ENCODE data around the gene SSH2.

The SSH2 gene

DNA sequence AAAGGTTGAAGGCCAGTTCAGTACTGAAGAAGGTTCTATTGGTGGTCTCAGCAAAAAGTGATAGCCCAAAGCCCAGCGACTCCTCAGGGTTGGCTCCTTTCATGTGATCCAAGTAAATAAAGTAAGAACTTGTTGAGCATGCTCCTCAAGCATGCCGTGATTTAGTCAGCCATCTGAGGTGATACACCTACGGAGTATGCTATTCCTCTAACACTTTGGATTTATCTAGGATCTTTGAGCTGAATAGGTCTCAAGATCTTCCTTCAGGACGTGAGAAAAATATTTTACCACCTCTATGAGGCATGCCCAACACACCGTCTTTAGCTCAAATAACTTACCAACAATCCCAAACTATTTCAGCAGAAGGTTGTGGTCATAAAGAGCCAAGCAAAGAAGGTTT lies 154.0 kb downstream of the SSH2 start:
- DNase-seq, result no peak

DNA sequence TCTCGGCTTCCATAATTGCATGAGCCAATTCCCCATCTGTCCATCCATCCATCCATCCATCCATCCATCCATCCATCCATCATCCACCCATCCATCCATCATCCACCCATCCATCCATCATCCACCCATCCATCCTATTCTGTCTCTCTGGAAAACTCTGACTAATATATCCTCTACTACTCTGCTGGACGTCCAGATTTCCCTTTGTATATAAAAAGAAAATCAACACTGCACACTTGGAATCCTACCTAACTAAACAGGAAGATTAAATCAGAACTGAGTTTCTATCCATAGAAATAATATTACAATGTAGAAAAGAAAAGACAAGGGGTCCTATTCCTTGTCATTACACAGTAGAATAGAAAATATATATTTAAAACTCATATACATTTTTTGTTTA lies 157.0 kb downstream of the SSH2 start:
- no peak for DNase-seq

DNA sequence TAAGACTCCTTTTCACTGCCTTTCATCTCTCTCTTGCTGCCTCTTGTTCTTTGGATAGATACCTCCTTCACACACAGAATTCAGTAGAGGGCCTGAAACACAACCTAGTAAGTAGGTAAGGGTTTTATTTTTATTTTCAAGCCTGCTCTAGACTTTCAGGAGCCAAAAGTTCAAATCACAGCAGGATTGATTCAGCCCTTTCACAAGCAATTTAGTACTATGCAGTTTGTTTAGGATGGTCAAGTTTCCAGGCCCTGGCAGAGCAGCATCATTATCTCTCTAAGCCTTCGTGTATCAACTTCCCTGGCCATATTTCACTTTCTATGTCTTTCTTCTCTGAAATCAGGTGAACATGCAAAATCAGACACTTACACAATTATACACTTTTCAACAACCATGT lies 158.5 kb downstream of the SSH2 start:
- no peak for DNase-seq

DNA sequence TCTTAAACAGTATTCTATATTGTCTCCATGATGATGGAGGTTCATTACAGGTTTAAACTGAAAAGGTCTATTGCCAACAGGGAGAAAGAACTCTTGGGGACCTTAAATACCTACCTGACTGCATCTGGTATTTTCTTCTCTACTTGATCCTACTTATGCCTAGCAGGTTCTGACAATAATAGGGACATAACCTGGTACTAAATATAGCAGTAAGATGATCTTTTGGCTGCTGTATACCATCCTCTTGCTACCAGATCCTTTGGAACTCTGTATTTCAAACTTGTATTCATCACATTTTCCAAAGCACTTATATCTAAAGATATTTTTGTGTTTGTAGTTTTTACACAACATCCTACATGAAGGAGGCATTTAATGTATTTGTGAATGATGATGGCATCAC lies 160.8 kb downstream of the SSH2 start:
- no peak for DNase-seq

DNA sequence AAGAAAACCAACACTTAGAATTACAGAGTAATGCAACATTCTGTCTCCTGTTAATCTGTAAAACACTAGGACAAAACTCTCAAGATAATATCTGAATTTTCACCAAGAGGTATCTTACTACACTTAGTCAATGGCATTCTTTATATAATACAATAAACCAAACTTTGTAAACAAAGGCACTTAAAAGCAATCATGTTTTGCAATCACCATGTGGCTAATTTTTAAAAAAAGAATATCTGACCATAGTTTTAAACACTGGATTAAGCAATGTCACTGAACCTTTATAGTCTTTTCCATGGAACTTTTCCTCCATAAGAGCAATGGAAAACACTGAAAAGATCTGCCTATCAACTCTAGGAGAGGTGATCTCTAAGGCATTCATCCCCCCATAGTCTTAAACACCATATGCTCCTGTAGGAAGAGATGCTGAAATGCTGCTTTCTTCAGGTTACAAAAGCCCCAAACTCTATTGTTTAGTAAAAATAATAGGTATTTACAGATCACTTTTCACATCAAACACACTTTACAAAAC lies 163.2 kb downstream of the SSH2 start:
- peak; percentile 39 for DNase-seq

DNA sequence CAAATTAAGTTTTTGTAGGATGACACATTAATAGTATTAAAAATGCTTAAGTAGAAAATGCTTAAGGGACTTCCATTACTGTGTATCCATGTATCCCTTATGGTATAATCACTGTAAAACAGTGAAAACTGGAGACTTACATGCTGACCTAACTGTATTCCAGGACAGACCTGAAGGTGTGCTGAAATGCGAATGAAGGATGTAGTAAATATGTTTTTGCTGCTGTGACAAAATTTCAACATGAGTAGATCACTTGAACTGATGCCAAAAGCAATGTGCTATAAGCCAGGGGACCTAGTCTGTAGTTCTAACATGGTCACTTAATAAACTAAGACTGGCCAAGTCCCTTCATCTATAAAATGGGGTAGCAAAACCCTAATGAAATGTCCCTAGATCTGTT lies 165.3 kb downstream of the SSH2 start:
- DNase-seq, result no peak

DNA sequence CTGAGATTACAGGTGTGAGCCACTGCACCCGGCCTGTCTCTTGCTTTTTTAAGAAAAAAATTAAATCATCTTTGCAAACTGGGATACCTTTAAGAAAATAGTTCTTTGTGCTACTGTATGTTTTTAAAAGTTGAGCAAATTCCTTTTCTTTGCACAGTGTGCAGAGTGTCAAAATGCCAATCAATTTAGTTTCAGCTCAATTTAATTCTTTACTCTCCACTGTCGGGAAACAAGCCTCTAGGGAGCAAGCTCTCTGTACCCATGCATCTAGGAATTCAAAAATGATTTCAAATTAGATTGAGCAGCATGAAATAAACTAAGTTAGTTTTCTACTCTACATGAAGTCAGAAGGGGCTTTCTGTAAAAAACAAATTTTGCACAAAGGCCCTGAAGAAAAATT lies 165.8 kb downstream of the SSH2 start:
- DNase-seq, result peak; percentile 21

DNA sequence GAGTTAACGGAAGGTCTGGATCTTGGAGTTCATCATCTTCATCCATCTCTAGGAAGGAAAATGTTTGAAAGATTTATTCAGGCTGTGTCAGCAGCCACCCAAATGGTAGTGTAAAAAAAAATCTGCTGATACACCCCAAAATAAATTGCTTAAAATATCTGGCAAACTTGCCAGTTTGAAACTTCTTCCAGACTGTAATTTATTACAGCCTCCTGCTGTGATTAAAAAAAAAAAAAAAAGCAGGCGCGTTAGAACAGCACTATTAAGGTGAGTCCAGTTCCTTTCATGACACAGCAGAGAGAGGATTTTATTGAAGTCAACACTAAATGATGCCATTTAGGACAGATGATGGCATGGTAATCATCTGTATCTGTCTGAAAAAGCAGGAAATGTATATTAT lies 166.8 kb downstream of the SSH2 start:
- no peak for DNase-seq

DNA sequence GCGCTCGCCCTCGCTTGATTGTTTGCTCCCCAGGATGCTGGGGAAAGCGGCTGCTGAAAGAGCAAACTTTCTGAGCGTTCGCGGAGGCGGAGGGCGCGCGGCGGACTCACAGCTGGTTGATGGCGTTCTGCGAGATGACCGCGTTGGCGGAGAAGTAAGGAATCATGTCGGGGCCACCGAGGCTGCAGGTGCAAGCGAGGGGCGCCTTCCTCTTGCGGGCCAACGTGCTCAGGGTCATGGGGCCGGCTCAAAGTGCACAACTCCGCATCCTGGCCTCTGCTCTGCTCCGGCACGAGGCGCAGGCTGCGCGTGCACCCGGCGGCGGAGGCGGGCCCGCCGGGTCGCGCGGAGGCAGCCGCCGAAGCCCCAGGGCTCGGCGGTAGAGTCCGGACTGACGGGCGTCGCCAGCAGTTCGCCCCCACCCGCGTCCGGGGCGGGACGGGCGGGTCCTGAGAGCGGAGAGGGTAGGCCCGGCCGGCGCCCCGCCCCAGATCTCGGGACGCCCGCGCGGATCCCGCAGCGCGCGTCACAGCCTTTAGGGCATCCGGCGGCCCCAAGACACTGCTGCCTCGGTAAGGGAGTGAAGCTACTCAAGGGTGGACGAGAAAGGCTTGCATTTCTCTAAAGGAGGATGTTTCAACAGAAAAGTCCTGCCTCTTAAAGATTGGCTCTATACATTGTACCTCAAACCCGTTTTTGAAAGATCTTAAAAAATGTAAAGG lies 168.8 kb downstream of the SSH2 start:
- peak; percentile 60 for DNase-seq

DNA sequence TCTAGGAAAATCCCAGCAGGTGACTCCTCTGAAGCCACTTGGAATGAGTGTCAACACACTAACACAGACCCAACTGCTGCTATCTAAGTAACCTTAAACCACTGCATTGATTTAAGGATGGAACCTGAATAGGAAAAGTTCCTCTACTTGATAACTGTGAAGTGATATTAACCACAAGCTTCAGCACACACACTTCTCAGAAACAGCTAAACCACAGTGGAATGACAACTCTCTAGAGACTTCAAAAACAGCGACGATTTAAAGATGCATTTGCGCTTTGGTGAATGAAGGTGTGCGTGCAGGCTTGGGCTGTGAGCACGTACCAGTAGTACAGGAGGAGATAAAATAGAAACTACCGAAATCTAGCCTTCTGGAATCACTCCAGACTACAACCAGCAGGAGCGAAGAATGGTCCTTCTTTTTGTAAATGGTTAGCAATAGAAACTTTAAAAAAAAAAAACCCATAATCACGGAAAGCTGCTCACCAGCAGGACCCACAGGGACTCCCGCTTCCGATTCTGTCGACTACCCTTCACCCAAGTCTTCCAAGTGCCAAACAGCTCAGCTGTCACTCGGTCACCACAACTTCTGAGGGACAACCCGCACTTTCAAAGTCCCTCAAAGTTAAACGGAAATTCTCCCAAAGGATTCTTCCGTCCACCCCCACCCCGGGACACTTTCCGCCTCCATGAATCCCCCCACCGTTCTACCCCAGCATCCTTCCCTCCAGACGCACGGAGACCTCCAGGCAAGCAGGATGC lies 169.6 kb downstream of the SSH2 start:
- DNase-seq, result no peak

DNA sequence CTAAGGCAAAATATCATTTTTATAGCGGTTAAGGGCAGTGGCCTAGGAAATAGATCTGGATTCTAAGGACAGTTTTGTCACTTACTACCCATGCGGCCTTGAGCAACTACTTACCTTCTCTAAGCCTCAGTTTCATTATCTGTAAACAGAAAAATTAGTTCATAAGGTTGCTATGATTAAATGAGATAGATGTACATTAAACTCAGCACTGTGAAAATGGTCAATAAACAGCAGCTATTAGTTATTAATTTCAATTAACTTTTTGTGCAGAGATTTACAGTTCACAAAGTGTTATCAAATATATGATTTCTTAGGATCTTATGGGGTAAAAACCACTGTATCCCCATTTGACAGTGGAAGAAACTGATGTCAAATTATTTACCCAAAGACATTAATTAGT lies 171.8 kb downstream of the SSH2 start:
- no peak for DNase-seq

DNA sequence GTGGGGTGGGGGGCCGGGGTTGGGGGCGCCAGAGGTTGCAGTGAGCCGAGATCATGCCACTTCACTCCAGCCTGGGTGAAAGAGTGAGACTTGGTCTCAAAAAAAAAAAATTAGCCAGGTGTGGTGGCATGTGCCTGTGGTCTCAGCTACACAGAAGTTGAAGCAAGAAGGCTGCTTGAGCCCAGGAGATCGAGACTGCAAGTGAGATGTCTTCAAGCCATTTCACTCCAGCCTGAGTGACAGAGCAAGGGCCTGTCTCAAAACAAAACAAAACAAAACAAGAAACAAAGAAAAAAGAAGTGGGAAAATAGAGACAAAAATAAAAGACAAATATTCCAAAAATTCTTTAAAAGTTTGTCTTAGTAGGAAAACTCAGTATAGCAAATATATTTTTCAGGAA lies 172.2 kb downstream of the SSH2 start:
- no peak for DNase-seq

DNA sequence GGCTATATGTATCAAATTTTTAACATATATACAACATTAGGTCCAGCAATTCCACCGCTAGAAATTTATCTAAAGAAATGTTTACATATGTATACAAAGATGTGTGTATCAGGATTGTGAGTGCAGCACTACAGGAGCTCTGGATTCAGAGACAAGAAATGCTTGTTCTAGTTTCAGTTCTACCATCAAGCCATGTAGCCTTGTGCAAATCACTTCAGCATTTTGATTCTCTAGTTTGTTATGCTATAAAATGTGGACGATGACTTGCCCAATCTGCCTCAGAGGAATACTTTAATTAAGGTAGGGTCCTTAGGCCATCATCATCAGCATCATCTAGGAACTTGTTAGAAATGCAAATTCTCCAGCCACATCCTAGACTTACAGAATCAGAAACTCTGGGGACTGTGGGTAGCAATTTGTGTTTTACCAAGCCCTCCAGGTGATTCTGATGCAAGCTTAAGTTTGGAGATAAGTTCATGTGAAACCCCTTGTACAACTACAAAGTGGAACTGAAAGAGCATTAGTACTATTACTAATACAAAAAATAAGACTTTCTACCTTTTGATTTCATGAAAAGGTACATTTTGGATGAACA lies 176.1 kb downstream of the SSH2 start:
- DNase-seq, result no peak

DNA sequence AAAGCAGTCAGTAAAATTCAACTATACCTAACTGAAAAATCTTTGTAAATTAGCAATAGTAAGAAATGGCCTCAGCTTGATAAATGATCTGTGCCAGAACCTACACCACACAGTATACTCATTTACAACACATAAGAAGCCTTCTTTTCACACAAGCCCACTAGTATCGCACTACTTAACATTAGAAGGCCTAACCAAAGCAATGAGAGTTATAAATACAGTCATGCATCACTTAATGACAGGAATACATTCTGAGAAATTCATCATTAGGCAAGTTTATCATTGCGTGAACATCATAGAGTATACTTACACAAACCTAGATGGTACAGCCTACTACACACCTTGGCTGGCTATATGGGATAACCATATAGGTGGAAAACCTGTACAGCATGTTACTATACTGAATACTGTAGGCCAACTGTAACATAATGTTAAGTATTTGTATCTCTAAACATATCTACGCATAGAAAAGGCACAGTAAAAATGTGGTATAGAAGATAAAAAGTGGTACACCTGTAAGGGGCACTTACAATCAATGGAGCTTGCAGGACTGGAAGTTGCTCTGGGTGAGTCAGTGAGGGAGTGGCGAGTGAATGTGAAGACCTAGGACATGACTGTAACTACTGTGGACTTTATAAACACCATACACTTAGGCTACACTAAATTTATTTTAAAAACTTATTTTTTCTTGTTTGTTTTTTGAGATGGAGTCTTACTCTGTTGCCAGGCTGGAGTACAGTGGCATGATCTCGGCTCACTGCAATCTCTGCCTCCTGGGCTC lies 180.8 kb downstream of the SSH2 start:
- DNase-seq, result no peak

DNA sequence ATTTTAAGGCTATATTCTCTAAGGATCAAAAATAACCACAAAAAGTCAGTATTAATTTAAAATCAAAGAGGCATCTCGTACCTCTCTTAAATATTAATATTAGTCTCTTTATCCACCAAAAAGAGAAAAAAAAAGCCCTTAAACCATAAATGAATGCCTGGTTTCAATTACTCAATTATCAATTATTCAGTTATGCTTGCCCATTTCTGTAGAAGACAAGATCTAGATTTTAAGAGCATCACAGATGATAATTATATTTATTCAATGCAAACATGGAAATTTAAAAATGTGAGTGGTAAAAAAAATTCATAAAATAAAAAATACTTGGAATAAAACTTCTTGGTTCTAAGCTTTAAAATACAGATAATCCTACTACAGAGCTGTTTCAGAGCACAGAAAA lies 181.6 kb downstream of the SSH2 start:
- no peak for DNase-seq

DNA sequence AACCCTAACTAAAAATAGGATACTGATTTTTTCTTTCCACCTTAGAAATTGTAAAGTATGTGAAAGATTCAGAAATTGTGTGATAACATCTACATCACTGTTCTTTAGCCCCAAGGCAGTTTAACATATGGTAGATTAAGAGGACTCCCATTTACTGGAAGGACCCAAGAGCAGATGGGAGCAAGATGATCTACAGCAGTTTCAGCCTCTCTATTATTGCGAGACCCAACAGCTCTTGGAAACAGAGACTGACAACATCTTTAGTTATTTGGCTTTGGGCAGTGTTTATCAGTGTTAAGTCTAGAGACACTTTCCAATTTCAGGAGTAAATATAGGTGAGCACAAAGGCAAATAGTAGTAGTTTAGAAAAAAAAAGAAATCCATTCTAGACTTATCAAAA lies 182.4 kb downstream of the SSH2 start:
- peak; percentile 47 for DNase-seq

DNA sequence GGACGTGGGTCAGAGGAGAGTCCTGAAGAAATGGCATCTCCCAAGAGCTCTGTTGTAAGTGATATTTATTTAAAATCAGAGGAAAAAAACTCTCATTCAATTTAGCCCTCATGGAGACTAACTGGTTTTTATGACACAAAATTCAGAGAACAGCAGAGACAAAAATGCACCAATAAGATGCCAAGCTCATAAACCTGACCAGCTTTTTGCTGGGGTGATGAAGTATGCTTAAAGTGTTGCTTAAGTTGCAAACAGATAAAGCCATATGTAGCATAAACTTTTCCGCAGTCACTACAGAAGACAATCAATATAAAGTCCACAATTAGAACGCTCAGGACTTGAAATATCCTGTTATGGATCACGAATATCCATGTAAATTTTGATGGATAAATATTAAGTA lies 183.4 kb downstream of the SSH2 start:
- DNase-seq, result no peak

DNA sequence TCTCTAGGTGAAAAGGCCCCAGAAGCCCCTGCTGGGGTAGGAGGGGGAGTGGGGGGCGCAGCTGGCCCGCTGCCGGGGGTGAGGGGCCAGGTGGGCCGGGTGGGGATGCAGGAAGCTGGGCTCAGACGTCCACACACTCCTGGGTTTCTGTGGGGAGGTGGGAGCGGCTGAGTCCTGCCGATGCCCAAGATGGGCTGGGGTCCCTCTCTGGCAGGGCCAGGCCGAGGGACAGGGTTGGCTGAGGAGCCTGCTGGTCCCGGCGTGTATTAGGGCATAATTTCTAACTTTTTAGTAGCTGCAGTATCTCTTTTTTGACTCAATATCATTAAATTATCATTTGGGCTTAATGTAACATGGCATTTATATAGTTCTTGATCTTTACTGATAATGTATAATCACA lies 185.9 kb downstream of the SSH2 start:
- DNase-seq, result no peak

DNA sequence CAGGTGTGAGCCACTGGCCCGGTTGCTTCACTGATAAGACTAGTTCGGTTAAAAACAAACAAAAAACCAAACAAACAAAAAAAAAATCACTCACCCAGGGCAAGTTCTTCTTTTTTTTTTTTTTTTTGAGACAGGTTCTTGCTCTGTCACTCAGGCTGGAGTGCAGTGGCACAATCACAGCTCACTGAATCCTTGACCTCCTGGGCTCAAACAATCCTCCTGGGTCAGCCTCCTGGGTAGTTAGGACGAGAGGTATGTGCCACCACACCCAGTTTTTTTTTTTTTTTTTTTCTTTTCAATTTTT lies 187.9 kb downstream of the SSH2 start:
- no peak for DNase-seq

DNA sequence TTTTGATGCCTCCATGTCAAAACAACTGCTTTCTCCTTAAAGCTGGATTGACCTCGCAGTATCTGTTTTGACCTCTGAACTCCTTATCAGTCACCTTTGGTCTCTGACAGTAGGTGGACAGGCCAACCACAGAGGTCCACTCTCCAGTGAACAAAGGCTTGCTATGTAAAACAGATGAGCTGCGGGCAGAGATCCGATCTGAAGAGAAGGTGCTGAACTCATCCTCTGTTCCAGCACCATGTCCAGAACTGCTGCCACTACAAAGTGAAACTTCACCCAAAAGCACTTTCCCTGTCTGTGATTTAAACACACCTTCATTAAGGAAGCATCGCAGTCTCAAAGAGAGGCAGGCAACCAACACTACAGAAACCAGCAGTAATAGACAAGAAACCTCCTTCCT lies 190.0 kb downstream of the SSH2 start:
- DNase-seq, result no peak

DNA sequence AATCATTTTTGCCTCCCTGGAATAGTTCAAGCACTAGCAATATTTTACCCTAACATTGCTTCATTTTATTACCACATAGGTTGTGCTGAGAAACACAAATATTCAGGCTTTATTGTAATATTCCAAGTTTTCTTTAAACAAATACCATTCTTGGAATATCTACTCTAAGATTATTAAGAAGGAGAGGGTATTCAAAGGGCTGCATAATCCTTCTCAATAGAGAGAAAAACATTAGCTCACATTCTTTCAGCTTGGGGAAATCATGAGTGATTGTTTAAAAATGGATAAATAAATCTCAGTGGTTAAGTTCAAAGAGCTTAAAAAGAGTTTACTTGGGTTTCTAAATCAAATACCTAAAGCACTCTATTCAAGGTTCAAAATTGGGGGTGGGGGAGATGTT lies 195.4 kb downstream of the SSH2 start:
- DNase-seq, result no peak

DNA sequence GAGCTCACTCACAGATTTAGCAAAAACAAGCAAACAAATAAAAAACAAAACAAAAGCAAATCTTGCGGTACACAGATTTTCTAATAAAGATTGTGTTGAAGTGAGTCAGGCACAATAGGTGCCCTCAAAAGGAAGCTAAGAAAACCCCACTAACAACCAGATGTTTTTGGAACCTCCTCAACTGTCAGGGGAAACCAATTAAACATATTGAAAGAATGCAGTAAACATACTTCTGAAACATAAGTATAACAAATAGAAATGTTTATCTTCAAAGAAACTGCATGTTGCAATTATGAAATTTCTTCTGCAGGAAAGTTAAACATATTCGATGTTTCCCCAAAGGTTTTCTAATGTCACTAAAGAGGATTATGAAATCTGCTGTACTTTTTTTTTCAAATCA lies 196.9 kb downstream of the SSH2 start:
- no peak for DNase-seq

DNA sequence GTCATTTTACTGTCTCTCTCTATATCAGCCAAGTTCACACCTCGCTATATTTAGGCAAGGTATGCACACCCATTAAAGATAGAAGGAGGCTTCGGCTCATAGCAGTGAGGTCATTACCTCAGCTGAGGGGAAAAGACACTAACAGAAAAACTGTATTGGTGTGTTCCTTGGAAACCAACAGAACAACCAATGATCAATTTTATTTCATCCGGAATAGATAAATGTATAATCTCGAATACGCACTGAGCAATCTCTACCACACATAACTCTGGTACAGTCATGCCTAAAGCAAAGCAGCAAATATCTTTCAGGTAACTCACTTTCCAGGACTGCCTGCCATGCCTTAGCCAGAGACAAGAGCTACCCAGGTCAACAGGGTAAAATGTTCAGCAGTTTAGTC lies 197.4 kb downstream of the SSH2 start:
- no peak for DNase-seq

DNA sequence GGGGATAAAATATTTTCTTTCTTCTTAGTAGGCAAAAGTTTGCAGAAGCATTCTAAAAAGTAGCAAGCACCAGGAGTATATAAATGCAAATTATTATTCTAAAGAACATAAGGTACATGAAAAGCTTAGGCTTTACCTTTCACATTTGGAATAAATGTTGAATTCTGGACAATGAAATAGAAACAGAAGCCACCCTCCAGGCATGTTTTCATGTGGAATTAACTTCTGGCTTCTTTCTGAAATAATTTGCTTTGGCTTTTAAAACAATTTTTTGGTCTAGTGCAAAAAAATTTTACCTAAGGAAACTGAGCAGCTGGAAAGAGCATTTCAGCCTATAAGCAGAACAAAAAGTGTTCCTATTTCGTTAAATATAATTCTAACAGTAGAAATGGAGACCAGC lies 197.8 kb downstream of the SSH2 start:
- no peak for DNase-seq

Measured in NCI-H2171 (cell line).